GM19043 (cell line): ENCODE measurements around the gene SPEG.

ENCODE experiments used
- ATAC-seq: cut with Tn5 transposase; IDR thresholded peaks from one replicate; pipeline ENCODE4 v1.9.1; 2021; ENCODE audit warnings: low read depth; ENCODE audit not compliant: unreplicated experiment

The SPEG gene

DNA sequence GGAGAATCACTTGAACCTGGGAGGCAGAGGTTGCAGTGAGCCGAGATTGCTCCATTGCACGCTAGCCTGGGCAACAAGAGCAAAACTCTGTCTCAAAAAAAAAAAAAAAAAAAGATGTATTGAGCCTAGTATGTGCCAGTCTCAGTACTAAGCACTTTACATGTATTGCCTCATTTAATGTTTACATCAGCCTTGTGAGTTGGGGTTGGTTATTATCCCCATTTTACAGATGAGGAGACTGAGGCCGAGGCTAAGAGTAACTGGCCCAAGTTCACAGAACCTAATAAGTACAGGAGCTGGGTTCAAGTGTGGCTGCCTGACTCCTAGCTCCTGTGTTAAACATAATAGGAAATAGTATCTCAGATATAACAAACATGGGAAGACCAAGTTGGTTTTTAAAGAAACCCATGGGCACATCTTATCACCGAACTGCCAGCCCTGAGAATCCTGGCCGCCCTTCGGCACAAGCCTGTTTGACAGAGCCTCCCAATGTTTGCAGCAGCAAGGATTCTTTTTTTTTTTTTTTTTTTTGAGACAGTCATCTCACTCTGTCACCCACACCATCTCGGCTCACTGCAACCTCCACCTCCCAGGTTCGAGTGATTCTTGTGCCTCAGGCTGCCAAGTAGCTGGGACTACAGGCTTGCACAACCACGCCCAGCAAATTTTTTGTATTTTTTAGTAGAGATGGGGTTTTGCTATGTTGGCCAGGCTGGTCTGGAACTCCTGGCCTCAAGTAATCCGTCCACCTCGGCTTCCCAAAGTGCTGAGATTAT is 39.8 kb downstream of the SPEG start:
- no peak for ATAC-seq

DNA sequence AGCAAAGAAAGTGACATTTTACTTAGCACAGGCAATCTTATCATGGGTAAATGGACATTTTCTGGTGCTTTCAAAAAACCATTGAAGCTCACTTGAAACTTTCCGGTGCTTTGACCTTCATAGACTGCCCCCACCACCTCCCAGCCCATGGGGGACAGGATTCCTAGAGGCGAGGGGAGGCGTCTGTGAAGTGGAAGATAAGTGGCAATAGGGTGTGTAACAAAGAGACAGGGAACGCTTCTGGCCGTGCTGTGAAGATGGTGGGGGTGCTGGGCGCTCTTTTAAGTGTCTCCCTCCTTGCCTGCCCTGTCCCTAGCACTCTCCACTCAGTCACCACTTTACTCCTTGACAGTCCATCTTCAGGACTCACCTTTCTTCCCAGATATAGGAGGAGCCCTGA is 40.6 kb downstream of the SPEG start:
- ATAC-seq: no peak

DNA sequence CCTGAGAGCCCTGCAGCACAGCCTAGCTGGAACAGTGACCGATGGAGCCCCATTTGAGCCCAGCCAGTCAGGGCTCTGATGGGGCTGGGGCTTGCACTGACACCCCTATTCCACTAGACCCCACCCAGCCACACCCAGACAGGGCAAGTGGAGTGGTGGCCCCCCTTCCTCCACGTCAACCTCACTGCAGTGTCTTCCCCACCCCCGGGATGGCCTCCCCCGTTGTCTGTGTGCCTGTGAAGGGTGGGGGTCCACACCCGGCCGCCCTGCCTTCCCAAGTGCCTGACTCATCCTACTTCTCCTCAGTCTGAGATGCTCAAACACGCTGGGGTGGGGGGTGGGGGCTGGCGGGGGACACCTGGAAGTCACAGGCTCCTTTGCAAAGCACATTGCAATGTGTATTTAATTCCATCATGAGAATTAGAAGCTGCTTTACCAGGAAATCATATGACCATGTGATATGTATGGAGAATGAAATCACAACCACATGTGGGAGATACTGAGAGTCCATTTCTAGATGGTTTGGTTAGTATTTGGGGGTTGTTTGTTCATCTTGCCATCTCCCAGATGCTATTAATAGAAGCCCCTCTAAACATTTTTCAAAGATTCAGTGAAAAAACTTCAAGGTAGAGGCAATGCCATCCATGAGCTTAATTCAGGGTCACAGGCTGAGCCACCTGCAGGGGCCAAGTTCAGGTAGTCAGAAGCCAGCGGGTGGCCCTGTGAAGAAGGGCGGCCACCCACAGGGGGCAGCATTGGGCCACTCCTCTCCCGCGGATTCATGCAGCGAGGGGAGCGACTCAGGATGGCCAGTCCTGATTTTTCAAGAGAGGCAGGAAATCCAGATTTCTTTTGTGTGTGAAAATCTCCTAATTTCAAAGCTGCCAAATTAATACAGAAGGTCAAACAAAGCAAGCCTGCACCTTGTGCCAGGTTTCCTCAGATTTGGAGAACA is 41.3 kb downstream of the SPEG start:
- ATAC-seq: no peak

DNA sequence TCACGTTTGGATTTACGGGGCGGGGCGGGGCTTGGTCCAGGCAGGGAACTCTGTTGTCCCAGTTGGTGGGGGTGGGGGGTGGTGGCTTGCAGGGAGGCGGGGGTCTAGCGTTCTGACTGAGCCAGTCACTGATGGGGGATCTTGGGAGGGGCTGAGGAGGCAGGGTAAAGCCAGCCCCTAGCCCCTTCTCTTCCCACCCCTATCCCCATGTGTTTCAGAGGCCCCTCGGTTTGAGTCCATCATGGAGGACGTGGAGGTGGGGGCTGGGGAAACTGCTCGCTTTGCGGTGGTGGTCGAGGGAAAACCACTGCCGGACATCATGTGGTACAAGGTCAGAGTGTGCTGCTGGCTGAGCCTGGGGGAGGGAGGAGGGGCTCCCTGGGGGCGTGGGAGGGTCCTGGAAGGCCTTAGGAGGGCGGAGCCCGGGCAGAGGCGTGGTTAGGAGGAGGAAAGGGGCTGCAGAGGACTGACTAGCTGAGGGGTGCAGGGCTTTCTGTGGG is 42.1 kb downstream of the SPEG start:
- ATAC-seq: no peak

DNA sequence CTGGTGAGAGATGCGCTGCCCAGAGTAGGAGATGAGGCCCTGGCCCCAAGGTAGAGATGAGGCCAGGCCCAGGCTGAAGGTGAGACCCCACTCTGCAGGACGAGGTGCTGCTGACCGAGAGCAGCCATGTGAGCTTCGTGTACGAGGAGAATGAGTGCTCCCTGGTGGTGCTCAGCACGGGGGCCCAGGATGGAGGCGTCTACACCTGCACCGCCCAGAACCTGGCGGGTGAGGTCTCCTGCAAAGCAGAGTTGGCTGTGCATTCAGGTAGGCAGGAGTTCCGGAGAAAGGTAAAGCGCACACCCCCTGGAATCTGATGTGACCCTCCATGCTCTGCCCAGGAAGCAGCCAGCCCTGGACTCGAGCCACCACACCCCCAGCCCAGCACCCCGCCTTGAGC is 42.5 kb downstream of the SPEG start:
- no peak for ATAC-seq

DNA sequence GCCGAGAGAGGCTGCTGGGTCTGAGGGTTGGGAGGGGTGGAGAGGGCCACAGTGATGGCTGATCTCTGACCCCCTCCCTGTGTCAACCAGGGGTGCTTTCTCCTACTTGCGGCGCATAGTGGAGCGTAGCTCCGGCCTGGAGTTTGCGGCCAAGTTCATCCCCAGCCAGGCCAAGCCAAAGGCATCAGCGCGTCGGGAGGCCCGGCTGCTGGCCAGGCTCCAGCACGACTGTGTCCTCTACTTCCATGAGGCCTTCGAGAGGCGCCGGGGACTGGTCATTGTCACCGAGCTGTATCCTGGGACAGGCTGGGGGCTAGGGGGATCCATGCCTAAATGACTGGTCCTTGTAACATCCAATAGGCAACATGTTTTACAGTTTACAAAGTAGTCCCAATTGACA is 43.2 kb downstream of the SPEG start:
- no peak for ATAC-seq

DNA sequence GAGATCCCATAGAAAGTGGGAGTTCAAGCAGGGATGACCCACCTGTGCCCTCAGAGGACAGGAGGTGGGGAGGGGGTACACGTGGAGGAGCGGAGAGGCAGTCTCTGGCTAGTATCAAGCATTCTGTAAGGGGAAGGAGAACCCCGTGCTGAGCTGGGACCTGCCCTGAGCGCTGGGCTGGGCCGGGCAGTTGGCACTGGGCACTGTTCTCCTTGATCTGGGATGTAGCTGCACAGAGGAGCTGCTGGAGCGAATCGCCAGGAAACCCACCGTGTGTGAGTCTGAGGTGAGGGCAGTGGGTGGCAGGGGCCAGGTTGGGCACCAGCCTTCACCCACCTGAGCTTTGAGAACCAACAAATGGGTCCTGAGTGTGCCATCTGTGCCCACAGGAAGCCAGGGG is 44.3 kb downstream of the SPEG start:
- no peak for ATAC-seq

DNA sequence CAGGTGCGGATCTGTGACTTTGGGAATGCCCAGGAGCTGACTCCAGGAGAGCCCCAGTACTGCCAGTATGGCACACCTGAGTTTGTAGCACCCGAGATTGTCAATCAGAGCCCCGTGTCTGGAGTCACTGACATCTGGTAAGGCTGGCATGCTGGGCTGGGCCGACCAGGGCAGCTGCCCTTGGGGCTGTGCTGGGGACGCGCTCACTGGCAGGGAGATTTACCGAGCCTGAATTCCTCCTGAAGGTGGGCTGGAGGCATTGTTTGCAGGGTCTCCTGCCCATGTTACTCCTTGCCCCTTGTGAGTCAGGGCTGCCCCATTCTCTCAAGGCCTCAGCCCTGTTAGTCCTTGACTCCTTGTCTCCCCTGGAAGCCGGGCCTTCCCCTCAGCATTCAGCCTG is 45.4 kb downstream of the SPEG start:
- no peak for ATAC-seq

DNA sequence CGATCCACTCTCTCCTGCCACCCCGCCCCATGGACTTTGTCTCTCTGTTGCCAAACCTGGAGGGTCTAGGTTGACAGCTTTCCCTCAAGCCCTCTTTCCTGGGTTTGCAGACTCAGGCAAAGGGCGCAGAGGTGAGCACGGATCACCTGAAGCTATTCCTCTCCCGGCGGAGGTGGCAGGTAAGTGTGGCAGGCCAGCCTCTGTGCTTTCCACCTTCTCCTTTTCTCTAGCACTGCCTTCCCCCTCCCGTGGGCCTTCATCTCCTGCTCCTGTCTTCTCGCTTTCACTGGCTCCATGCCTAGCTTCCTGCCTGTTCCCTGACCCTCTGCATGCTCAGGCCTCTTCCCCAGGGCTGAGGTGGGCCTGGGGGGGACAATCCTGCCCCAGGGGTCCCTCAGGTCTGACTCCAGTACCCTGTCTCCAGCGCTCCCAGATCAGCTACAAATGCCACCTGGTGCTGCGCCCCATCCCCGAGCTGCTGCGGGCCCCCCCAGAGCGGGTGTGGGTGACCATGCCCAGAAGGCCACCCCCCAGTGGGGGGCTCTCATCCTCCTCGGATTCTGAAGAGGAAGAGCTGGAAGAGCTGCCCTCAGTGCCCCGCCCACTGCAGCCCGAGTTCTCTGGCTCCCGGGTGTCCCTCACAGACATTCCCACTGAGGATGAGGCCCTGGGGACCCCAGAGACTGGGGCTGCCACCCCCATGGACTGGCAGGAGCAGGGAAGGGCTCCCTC is 48.2 kb downstream of the SPEG start:
- ATAC-seq: no peak

DNA sequence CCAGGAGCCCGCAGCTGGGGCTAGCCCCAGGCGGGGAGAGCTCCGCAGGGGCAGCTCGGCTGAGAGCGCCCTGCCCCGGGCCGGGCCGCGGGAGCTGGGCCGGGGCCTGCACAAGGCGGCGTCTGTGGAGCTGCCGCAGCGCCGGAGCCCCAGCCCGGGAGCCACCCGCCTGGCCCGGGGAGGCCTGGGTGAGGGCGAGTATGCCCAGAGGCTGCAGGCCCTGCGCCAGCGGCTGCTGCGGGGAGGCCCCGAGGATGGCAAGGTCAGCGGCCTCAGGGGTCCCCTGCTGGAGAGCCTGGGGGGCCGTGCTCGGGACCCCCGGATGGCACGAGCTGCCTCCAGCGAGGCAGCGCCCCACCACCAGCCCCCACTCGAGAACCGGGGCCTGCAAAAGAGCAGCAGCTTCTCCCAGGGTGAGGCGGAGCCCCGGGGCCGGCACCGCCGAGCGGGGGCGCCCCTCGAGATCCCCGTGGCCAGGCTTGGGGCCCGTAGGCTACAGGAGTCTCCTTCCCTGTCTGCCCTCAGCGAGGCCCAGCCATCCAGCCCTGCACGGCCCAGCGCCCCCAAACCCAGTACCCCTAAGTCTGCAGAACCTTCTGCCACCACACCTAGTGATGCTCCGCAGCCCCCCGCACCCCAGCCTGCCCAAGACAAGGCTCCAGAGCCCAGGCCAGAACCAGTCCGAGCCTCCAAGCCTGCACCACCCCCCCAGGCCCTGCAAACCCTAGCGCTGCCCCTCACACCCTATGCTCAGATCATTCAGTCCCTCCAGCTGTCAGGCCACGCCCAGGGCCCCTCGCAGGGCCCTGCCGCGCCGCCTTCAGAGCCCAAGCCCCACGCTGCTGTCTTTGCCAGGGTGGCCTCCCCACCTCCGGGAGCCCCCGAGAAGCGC is 49.1 kb downstream of the SPEG start:
- ATAC-seq: no peak

DNA sequence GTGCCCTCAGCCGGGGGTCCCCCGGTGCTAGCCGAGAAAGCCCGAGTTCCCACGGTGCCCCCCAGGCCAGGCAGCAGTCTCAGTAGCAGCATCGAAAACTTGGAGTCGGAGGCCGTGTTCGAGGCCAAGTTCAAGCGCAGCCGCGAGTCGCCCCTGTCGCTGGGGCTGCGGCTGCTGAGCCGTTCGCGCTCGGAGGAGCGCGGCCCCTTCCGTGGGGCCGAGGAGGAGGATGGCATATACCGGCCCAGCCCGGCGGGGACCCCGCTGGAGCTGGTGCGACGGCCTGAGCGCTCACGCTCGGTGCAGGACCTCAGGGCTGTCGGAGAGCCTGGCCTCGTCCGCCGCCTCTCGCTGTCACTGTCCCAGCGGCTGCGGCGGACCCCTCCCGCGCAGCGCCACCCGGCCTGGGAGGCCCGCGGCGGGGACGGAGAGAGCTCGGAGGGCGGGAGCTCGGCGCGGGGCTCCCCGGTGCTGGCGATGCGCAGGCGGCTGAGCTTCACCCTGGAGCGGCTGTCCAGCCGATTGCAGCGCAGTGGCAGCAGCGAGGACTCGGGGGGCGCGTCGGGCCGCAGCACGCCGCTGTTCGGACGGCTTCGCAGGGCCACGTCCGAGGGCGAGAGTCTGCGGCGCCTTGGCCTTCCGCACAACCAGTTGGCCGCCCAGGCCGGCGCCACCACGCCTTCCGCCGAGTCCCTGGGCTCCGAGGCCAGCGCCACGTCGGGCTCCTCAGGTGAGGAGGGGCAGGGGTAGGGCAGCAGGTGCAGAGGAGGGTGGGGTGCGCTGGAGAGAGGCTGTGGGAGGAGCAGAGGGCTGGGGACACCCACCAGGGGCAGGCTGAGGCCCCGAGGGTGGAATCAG is 49.9 kb downstream of the SPEG start:
- no peak for ATAC-seq

DNA sequence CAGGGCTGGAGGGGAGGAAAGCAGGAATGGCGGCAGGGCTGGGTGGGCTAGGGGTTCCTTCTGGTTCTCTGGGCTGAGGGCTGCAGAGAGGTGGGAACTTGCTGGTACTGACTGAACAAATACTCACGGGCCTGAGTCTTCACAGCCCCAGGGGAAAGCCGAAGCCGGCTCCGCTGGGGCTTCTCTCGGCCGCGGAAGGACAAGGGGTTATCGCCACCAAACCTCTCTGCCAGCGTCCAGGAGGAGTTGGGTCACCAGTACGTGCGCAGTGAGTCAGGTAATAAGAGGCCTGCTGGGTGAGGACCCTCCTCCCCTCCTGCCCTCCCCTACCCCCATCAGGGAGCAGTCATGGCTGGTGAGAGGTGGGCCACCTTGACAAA is 50.5 kb downstream of the SPEG start:
- ATAC-seq: no peak

DNA sequence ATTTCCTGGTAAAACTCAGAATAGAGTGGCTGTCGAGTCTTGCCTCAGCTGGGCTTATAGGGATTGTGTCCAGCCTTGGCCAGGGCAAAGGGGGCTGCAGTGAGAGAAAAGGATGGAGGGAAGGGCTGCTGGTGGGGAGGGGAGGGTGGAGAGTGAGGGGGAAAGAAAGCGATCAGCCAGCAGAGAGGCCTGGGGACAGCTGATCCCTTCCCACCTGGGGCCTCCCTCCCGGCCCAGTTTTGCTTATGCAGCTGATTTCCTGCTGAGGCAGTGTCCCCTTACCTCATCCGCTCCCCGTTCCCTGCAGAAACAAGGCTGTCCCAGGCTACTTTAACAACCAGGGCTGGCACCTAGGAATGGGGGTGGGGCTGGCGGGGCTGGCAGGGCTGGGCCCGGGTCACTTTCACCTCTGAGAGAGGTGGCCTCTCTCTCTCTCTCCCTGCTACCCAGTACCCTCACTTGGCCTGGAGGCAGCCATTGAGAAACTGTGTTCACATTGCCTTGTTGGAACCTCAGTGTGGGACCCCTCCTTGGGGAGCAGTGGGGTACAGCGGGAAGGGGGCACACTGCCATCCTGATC is 51.8 kb downstream of the SPEG start:
- ATAC-seq: no peak

DNA sequence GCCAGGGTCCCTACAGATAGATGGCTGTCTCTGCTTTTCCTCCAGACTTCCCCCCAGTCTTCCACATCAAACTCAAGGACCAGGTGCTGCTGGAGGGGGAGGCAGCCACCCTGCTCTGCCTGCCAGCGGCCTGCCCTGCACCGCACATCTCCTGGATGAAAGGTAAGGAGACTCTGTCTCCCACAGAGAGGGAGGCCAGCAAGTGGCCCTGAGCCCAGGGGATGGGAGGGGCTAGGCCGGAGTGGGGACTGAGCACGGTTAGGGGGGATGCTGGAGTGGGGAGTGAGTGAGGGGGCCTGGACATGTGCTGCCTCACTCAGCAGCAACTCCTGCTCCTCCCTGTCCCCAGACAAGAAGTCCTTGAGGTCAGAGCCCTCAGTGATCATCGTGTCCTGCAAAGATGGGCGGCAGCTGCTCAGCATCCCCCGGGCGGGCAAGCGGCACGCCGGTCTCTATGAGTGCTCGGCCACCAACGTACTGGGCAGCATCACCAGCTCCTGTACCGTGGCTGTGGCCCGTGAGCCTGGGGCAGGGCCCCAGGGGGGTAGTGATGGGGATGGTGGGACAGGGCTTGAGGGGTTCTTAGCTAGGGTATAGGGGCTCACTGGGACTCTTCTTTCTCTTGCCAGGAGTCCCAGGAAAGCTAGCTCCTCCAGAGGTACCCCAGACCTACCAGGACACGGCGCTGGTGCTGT is 53.7 kb downstream of the SPEG start:
- ATAC-seq: no peak

DNA sequence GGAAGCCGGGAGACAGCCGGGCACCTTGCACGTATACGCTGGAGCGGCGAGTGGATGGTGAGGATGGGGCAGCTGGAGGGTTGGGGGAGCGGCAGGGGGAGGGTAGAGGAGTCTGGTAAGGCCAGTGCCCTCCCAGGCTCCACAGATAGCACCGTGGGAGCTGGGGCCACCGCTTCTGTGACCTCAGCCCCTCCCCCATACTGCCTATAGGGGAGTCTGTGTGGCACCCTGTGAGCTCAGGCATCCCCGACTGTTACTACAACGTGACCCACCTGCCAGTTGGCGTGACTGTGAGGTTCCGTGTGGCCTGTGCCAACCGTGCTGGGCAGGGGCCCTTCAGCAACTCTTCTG is 54.2 kb downstream of the SPEG start:
- no peak for ATAC-seq

DNA sequence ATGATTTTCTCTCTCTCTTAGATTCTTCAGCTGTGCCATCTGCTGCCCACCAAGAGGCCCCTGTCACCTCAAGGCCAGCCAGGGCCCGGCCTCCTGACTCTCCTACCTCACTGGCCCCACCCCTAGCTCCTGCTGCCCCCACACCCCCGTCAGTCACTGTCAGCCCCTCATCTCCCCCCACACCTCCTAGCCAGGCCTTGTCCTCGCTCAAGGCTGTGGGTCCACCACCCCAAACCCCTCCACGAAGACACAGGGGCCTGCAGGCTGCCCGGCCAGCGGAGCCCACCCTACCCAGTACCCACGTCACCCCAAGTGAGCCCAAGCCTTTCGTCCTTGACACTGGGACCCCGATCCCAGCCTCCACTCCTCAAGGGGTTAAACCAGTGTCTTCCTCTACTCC is 54.7 kb downstream of the SPEG start:
- no peak for ATAC-seq

DNA sequence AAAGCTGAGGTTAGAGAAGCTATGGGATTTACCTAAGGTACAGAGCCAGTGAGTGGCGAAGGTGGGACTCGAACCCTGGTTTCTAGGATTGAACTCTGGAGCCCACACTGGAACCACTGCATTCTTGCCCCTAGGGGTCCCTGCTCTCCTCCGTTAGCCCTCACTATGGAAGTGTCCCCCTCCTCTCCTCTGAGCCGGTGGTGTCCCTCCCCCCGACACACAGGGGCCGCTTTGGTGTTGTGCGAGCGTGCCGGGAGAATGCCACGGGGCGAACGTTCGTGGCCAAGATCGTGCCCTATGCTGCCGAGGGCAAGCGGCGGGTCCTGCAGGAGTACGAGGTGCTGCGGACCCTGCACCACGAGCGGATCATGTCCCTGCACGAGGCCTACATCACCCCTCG is 55.5 kb downstream of the SPEG start:
- ATAC-seq: no peak

DNA sequence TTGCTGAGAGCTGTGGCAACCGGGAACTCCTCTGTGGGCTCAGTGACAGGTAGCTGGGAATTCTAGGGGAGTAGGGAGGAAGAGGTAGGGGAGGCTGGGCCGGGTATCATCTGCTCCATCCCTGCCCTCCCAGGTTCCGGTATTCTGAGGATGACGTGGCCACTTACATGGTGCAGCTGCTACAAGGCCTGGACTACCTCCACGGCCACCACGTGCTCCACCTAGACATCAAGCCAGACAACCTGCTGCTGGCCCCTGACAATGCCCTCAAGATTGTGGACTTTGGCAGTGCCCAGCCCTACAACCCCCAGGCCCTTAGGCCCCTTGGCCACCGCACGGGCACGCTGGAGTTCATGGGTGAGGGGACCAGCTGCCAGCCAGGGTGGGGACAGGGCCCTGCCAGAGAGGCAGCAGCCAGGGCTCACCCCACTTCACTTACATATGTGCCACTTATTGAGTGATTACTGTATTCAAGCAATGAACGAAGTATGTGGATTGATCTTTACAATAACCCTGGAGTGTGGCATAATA is 56.0 kb downstream of the SPEG start:
- no peak for ATAC-seq
